ENCODE results near the gene ZNF23.

Gene ZNF23

GRCh38 chr16:71491054-71491453, 29.0 kb upstream of the ZNF23 start:
- TF ChIP-seq TAF1 (IDR thresholded peaks at IDR 0.05; ENCODE audit: borderline replicate concordance, insufficient read depth, low read length): no peak
- TF ChIP-seq SIN3A (IDR thresholded peaks at IDR 0.05; ENCODE audit: borderline replicate concordance, insufficient read depth, low read length): no peak
- no peak for TF ChIP-seq FOXP2 (optimal IDR thresholded peaks at IDR 0.05; ENCODE audit: borderline replicate concordance, extremely low read depth, extremely low read length, insufficient read depth)
- no peak for TF ChIP-seq POLR2AphosphoS5 (IDR thresholded peaks at IDR 0.05; ENCODE audit: low read depth, low read length)
- TF ChIP-seq REST (IDR thresholded peaks at IDR 0.05; ENCODE audit: insufficient read depth in 1 of 2, low read depth in 2 of 2, low read length in 2 of 2): no peak

GRCh38 chr16:71490361-71490760, 28.3 kb upstream of the ZNF23 start:
- TF ChIP-seq REST (IDR thresholded peaks at IDR 0.05; ENCODE audit: insufficient read depth in 1 of 2, low read depth in 2 of 2, low read length in 2 of 2) (no peak), POLR2AphosphoS5 (IDR thresholded peaks at IDR 0.05; ENCODE audit: low read depth, low read length) (no peak), FOXP2 (optimal IDR thresholded peaks at IDR 0.05; ENCODE audit: borderline replicate concordance, extremely low read depth, extremely low read length, insufficient read depth) (no peak), TAF1 (IDR thresholded peaks at IDR 0.05; ENCODE audit: borderline replicate concordance, insufficient read depth, low read length) (no peak), SIN3A (IDR thresholded peaks at IDR 0.05; ENCODE audit: borderline replicate concordance, insufficient read depth, low read length) (no peak)

GRCh38 chr16:71489122-71489521, 27.1 kb upstream of the ZNF23 start, which contains the start of gene ZNF19:
ZNF19 (minus strand) TSS chr16:71489324; CDS start chr16:71482114, 7,210 bp downstream.
- no peak for TF ChIP-seq POLR2AphosphoS5 (IDR thresholded peaks at IDR 0.05; ENCODE audit: low read depth, low read length)

- 0 out of 4 replicates have a peak, but pooled peaks of 1 of the 2 experiments have one; percentile 6 for TF ChIP-seq REST (IDR thresholded peaks at IDR 0.05; ENCODE audit: insufficient read depth in 1 of 2, low read depth in 2 of 2, low read length in 2 of 2)
- peak; percentile 59; the same call in 1 of the 2 replicates for TF ChIP-seq POLR2AphosphoS5 (IDR thresholded peaks at IDR 0.05; ENCODE audit: low read depth, low read length)
- TF ChIP-seq SIN3A (IDR thresholded peaks at IDR 0.05; ENCODE audit: borderline replicate concordance, insufficient read depth, low read length): no peak
- no peak for TF ChIP-seq FOXP2 (optimal IDR thresholded peaks at IDR 0.05; ENCODE audit: borderline replicate concordance, extremely low read depth, extremely low read length, insufficient read depth)
- TF ChIP-seq TAF1 (IDR thresholded peaks at IDR 0.05; ENCODE audit: borderline replicate concordance, insufficient read depth, low read length): no peak
Observed at GRCh38 chr16:71484006-71484893, 22.2 kb upstream of the ZNF23 start.

GRCh38 chr16:71482569-71482968, 20.5 kb upstream of the ZNF23 start:
- TF ChIP-seq REST (IDR thresholded peaks at IDR 0.05; ENCODE audit: insufficient read depth in 1 of 2, low read depth in 2 of 2, low read length in 2 of 2) (no peak), POLR2AphosphoS5 (IDR thresholded peaks at IDR 0.05; ENCODE audit: low read depth, low read length) (no peak), TAF1 (IDR thresholded peaks at IDR 0.05; ENCODE audit: borderline replicate concordance, insufficient read depth, low read length) (no peak), FOXP2 (optimal IDR thresholded peaks at IDR 0.05; ENCODE audit: borderline replicate concordance, extremely low read depth, extremely low read length, insufficient read depth) (no peak), SIN3A (IDR thresholded peaks at IDR 0.05; ENCODE audit: borderline replicate concordance, insufficient read depth, low read length) (no peak)
